ENCODE measurements around the gene DUXB.

The DUXB gene

DNA sequence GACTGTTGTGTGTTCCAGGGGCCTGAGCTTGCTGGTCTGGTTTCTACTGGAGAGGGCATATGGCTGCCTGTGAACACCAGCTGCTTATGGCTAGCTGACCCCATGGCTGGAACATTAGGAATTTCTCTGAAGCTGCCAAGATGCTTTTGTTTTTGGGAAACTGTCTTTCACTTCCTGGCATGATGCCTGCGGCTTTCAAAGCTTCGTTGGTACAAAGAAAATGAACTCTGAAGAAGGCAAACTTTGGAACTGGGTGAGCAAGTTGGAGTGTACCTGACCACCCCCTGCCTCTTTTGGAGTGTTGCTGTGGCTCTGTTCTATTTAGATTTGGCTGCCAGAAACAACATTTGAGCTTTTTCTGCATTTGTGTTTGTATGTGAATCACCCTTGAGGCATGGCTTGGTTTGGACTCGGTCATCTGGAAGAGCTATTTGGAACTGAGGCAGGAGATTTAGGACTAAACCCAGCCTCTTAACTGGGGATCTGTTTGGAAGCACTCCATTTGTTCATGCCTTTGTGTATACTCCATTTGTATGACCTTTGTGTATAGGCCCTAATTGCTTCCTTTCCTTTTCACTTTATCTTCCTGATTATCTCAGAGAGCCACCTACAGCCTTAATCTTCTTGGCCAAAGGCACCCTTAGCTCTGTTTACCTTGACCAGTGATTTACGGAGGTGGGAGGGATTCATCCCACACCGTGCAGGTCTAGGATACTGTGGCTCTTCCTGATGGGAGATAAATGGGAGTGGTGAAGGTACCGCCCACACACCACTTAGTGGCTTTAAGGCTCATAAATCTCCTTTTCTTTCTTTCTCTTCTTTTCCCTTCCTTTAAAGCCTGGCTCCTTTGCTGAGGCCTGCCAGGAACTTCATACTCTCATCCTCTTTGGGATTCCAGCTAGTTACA, 32.3 kb upstream of the DUXB start:
- H3K4me3 ChIP-seq (ENCODE audit: low read depth, low read length), result peak overlapping the region; percentile 1
- in situ Hi-C loops (cut with HindIII; ENCODE audit: low sequenced_read_pairs), result no loop called here
- DNase-seq (ENCODE audit: low read depth), result peak; percentile 99
- TF ChIP-seq, protein P1, sequence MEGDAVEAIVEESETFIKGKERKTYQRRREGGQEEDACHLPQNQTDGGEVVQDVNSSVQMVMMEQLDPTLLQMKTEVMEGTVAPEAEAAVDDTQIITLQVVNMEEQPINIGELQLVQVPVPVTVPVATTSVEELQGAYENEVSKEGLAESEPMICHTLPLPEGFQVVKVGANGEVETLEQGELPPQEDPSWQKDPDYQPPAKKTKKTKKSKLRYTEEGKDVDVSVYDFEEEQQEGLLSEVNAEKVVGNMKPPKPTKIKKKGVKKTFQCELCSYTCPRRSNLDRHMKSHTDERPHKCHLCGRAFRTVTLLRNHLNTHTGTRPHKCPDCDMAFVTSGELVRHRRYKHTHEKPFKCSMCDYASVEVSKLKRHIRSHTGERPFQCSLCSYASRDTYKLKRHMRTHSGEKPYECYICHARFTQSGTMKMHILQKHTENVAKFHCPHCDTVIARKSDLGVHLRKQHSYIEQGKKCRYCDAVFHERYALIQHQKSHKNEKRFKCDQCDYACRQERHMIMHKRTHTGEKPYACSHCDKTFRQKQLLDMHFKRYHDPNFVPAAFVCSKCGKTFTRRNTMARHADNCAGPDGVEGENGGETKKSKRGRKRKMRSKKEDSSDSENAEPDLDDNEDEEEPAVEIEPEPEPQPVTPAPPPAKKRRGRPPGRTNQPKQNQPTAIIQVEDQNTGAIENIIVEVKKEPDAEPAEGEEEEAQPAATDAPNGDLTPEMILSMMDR (IDR thresholded peaks at IDR 0.05; ENCODE audit: low read depth, low read length, missing control alignments), result no peak

DNA sequence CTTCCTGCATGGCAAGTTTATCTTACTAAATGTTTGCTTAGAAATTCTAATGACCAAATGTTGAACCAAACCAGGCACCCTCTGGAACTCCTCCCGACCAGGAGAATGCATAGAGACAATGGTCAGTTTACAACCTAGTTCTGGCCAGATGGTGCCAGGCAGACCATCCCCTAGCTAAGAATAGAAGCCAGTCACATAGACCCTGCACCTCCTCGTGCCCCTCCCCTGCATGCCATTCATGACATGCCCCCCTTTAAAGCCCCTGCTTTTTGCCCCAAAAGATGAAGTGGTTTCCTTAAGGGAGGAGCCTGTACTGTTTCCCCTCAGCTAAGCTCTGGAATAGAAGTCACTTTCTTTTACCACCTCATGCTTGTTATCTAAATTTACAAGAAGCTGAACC, 31.6 kb upstream of the DUXB start:
- in situ Hi-C loops (cut with HindIII; ENCODE audit: low sequenced_read_pairs), result no loop called here
- DNase-seq (ENCODE audit: low read depth), result no peak
- no peak overlapping the region for H3K4me3 ChIP-seq (ENCODE audit: low read depth, low read length)
- TF ChIP-seq, protein P1 (IDR thresholded peaks at IDR 0.05; ENCODE audit: low read depth, low read length, missing control alignments), result no peak

DNA sequence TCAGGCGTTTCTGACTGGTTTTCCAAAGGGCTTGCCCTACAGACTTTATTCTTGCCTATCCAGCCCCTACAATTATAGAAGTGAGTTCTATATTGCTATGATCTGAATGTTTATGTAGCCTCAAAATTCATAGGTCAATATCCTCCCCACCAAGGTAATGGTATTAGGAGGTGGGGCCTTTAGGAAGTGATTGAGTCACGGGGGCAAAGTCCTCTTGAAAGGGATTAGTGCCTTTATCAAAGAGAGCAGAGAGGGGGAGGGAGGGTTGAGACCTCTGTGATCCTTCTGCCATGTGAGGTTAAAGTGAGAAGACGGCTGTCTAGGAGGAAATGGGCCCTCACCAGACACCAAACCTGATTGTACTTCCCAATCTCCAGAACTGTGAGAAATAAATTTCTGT, 26.0 kb upstream of the DUXB start:
- no peak for DNase-seq (ENCODE audit: low read depth)
- no peak overlapping the region for H3K4me3 ChIP-seq (ENCODE audit: low read depth, low read length)
- in situ Hi-C loops (cut with HindIII; ENCODE audit: low sequenced_read_pairs), result no loop called here
- TF ChIP-seq, protein P1 (IDR thresholded peaks at IDR 0.05; ENCODE audit: low read depth, low read length, missing control alignments), result no peak

DNA sequence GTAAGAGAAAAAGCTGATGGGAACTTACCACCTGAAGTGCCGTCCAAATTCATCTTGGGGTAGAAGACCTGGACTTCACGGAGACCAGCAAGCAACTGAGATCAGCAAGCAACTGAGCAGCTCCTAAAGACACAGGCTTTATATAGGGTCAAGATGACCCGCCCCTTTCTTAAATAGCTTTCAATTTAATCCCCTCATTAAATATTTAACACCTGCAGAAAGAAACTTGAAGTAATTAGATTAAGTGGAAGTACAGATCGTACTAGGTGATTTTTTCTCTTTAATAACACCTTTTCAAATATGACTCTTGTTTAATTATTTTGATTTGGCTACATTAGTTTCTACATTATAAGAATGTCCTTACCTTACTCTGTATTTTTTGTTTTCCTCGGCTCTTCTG, 25.1 kb upstream of the DUXB start, which contains the start of gene CPHXL:
Gene CPHXL (minus strand): TSS at position 101 of the 400 bp plus-strand sequence. CDS start 48 bp downstream, at position 53.
- no peak for DNase-seq (ENCODE audit: low read depth)
- in situ Hi-C loops (cut with HindIII; ENCODE audit: low sequenced_read_pairs), result no loop called here
- TF ChIP-seq, protein P1 (IDR thresholded peaks at IDR 0.05; ENCODE audit: low read depth, low read length, missing control alignments), result no peak
- H3K4me3 ChIP-seq (ENCODE audit: low read depth, low read length), result no peak within 1 kb of the TSS

DNA sequence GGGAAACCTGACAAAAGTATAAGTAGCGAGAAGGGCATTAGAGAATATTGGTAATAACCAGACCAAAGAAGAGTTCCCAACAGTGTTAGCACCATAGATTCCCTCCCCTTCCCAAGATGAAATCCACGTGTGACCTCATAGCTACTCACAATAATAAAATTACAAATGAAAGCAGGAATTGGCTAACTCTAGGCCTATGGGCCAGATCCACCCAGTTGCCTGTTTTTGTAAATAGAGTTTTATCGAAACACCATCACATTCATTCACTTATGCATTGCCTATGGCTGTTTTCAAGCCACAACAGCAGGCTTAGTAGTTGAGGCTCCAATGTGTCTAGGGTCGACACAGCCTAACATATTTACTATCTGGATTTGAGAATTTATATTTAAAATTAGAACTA, 17.2 kb upstream of the DUXB start:
- no peak overlapping the region for H3K4me3 ChIP-seq (ENCODE audit: low read depth, low read length)
- TF ChIP-seq, protein P1 (IDR thresholded peaks at IDR 0.05; ENCODE audit: low read depth, low read length, missing control alignments), result no peak
- no peak for DNase-seq (ENCODE audit: low read depth)
- in situ Hi-C loops (cut with HindIII; ENCODE audit: low sequenced_read_pairs), result no loop called here

DNA sequence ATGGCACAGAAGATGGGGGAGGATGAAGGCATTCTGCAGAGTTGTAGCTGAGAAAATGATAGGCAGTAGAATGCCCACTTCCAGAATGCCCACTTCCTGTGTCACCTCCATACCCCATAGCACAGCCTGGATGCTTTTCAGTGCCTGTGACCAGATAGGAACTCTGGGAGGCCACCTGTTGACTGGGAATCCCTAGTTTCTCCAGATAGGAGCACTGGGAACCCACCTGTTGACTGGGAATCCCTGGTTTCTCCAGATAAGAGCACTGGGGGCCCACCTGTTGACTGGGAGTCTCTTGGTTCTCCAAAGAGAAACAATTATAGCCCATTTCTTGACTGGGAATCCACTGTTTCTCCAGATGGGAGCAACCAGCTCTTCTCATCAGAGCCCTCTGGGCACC, 13.4 kb upstream of the DUXB start:
- no peak overlapping the region for H3K4me3 ChIP-seq (ENCODE audit: low read depth, low read length)
- in situ Hi-C loops (cut with HindIII; ENCODE audit: low sequenced_read_pairs), result no loop called here
- DNase-seq (ENCODE audit: low read depth), result no peak
- TF ChIP-seq, protein P1 (IDR thresholded peaks at IDR 0.05; ENCODE audit: low read depth, low read length, missing control alignments), result no peak

Measured in astrocyte of the cerebellum (primary cell).